GM19240 (cell line): ENCODE data around the gene CHAC1.
A peak's percentile ranks its signal among the peaks of the same experiment; 100 is the strongest.
"Not testable (repeated sequence)": the region's sequence is repeated elsewhere in the genome, so short reads cannot be mapped to it uniquely, and the experiment has no call there.

Source experiments
- DNase-seq: peaks from one replicate; pipeline ENCODE4 v3.0.0; 2011; ENCODE audit warnings: low spot score; ENCODE audit not compliant: insufficient read length

CHAC1 gene

GRCh38 chr15:40937762-40938535 is 15.3 kb upstream of the CHAC1 start:
- no peak for DNase-seq

GRCh38 chr15:40938536-40938870 is 14.8 kb upstream of the CHAC1 start:
- no peak for DNase-seq

GRCh38 chr15:40940296-40940801 is 12.9 kb upstream of the CHAC1 start:
- no peak for DNase-seq

- no peak for DNase-seq
Measured at GRCh38 chr15:40941068-40941527, 12.2 kb upstream of the CHAC1 start.

- DNase-seq, result peak; percentile 86
Measured at GRCh38 chr15:40941528-40942336, 11.5 kb upstream of the CHAC1 start.

- no peak for DNase-seq
Measured at GRCh38 chr15:40942337-40942854, 10.9 kb upstream of the CHAC1 start.

GRCh38 chr15:40942878-40943277 is 10.4 kb upstream of the CHAC1 start:
- DNase-seq, result no peak

GRCh38 chr15:40943764-40944365 is 9.4 kb upstream of the CHAC1 start:
- no peak for DNase-seq

GRCh38 chr15:40944510-40945296 is 8.6 kb upstream of the CHAC1 start:
- DNase-seq, result no peak

GRCh38 chr15:40948706-40949473 is 4.4 kb upstream of the CHAC1 start:
- DNase-seq, result no peak

- no peak for DNase-seq
Measured at GRCh38 chr15:40949756-40950207, 3.5 kb upstream of the CHAC1 start.

GRCh38 chr15:40951764-40952163 is 1.5 kb upstream of the CHAC1 start:
- no peak for DNase-seq

GRCh38 chr15:40952301-40952900 is 870 bp upstream of the CHAC1 start:
- no peak for DNase-seq

GRCh38 chr15:40953713-40954074 is 423 bp downstream of the CHAC1 start:
- no peak for DNase-seq

GRCh38 chr15:40954158-40954848 is 1.0 kb downstream of the CHAC1 start:
- not testable (repeated sequence) for DNase-seq

GRCh38 chr15:40955141-40955903 is 2.1 kb downstream of the CHAC1 start:
- DNase-seq, result no peak

GRCh38 chr15:40955930-40956540 is 2.8 kb downstream of the CHAC1 start:
- no peak for DNase-seq

GRCh38 chr15:40956541-40956982 is 3.3 kb downstream of the CHAC1 start:
- DNase-seq, result no peak
